Thoracic aorta (tissue), 2 donors: ENCODE results near the gene SBK2. TPM values are rescaled to one million over a fixed set of nuclear protein-coding genes. Genes with fewer than 3 reads are reported as not detected.
"Not testable (repeated sequence)": the region's sequence is repeated elsewhere in the genome, so short reads cannot be mapped to it uniquely, and the experiment has no call there.

Source experiments
- ATAC-seq: fragments of 150-250 bp; one replicate; pipeline ENCODE4 v1.8.0; 2017; ENCODE audit warnings: low read depth; ENCODE audit not compliant: insufficient number of reproducible peaks, low FRiP score
- DNase-seq: peaks from one replicate; pipeline ENCODE4 v3.0.0-alpha.2; 2020; ENCODE audit warnings: low spot score
- H3K27ac ChIP-seq, 2 donors: fragments of 200-600 bp; sonication (generic); 1 replicate in 1 of 2; 2 replicates in 1 of 2; pipeline ENCODE4 v1.5.1; 2016; ENCODE audit warnings: mild to moderate bottlenecking in 2 of 2, moderate library complexity in 2 of 2
- H3K27me3 ChIP-seq: fragments of 200-600 bp; sonication (generic); replicated peaks from 2 replicates; pipeline ENCODE4 v1.6.0; 2016; ENCODE audit warnings: mild to moderate bottlenecking; ENCODE audit not compliant: insufficient read depth
- H3K36me3 ChIP-seq: fragments of 200-600 bp; sonication (generic); one replicate; pipeline ENCODE4 v1.5.1; 2016
- H3K4me1 ChIP-seq, 2 donors: fragments of 200-600 bp; sonication (generic); 1 replicate in 1 of 2; 2 replicates in 1 of 2; pipeline versions ENCODE4 v1.5.1 to v1.6.0; 2016; ENCODE audit warnings: low read depth in 2 of 2, mild to moderate bottlenecking in 1 of 2; ENCODE audit not compliant: control insufficient read depth in 1 of 2
- H3K4me3 ChIP-seq: fragments of 200-600 bp; sonication (generic); 2 replicates; pipeline ENCODE4 v1.5.1; 2016; ENCODE audit warnings: mild to moderate bottlenecking
- H3K9me3 ChIP-seq: fragments of 200-600 bp; sonication (generic); 2 replicates; pipeline ENCODE4 v1.5.1; 2016
- CTCF ChIP-seq: fragments of 200-600 bp; sonication (generic); IDR thresholded peaks from one replicate; pipeline ENCODE4 v1.5.1; 2019; ENCODE audit warnings: antibody characterized with exemption
- total RNA-seq, 2 donors: library from RNA; depleted of rRNA; stranded (reverse); fragments of >200 nt; gene quantifications; one replicate each; pipeline versions ENCODE4 v1.1.0 to v1.2.3, GENCODE V29; 2016

Gene SBK2
- not detected for total RNA-seq

GRCh38 chr19:55536951-55537740 is at the start of gene SBK2:
SBK2 (minus strand) TSS chr19:55537133; CDS start chr19:55536294, 839 bp downstream.
- H3K4me3 ChIP-seq = no peak within 1 kb of the TSS
- no peaks in the 10 kb centered on the region for H3K9me3 ChIP-seq
- no peak for ATAC-seq
- no peaks in the 10 kb centered on the region for H3K27me3 ChIP-seq
- DNase-seq = no peak
- TF ChIP-seq CTCF = no peak
- no peaks in the 10 kb centered on the region for H3K4me1 ChIP-seq
- no peak within 1 kb of the TSS for H3K27ac ChIP-seq
- H3K36me3 ChIP-seq = no peaks in the 10 kb centered on the region

GRCh38 chr19:55585658-55586339 is 48.9 kb upstream of the SBK2 start:
- H3K27ac ChIP-seq = peak overlapping the region; percentile 43 to 64
- DNase-seq = no peak
- ATAC-seq = peak; percentile 29
- peak overlapping the region; percentile 75 for H3K4me3 ChIP-seq
- H3K27me3 ChIP-seq = no peaks in the 10 kb centered on the region
- no peak for TF ChIP-seq CTCF
- H3K9me3 ChIP-seq = no peaks in the 10 kb centered on the region
- no peaks in the 10 kb centered on the region for H3K36me3 ChIP-seq
- peaks cover 12 to 26% of the 10 kb centered on the region in 2 donors for H3K4me1 ChIP-seq

GRCh38 chr19:55584871-55585270 is 47.9 kb upstream of the SBK2 start:
- DNase-seq (no peak), ATAC-seq (no peak)
- Histone ChIP-seq H3K4me3 (no peak overlapping the region), H3K27ac (no peak overlapping the region), H3K27me3 (no peaks in the 10 kb centered on the region), H3K36me3 (no peaks in the 10 kb centered on the region), H3K4me1 (peaks cover 12 to 29% of the 10 kb centered on the region in 2 donors), H3K9me3 (no peaks in the 10 kb centered on the region)
- TF ChIP-seq CTCF = no peak

- not testable (repeated sequence) for DNase-seq, H3K36me3 ChIP-seq, H3K27ac ChIP-seq, H3K27me3 ChIP-seq, H3K4me3 ChIP-seq, H3K9me3 ChIP-seq, ATAC-seq
- H3K4me1 ChIP-seq = peaks cover 12 to 35% of the 10 kb centered on the region in 2 donors
Measured at GRCh38 chr19:55583897-55584296, 47.0 kb upstream of the SBK2 start.

- peaks cover 12 to 34% of the 10 kb centered on the region in 2 donors for H3K4me1 ChIP-seq
- H3K9me3 ChIP-seq, H3K27ac ChIP-seq, DNase-seq, H3K4me3 ChIP-seq, H3K27me3 ChIP-seq, ATAC-seq: not testable (repeated sequence)
- peaks cover 17% of the 10 kb centered on the region for H3K36me3 ChIP-seq
Measured at GRCh38 chr19:55582284-55582683, 45.4 kb upstream of the SBK2 start.

GRCh38 chr19:55581823-55582223 is 44.9 kb upstream of the SBK2 start:
- Histone ChIP-seq H3K36me3 (peaks cover 18% of the 10 kb centered on the region), H3K4me1 (peaks cover 11 to 29% of the 10 kb centered on the region in 2 donors), H3K9me3 (no peaks in the 10 kb centered on the region), H3K27me3 (no peaks in the 10 kb centered on the region), H3K27ac (no peak overlapping the region), H3K4me3 (no peak overlapping the region)
- ATAC-seq (no peak), DNase-seq (no peak)
- no peak for TF ChIP-seq CTCF
